Effector memory CD4-positive, alpha-beta T cell (primary cell): ENCODE data around the gene LPCAT4.
A peak's percentile ranks its signal among the peaks of the same experiment; 100 is the strongest.

Source experiments
- DNase-seq, 3 donors: peaks; one replicate each; pipeline ENCODE4 v3.0.0-alpha.2; 2020
- H3K27ac ChIP-seq: 2 replicates; pipeline ENCODE4 v1.7.0; 2013; ENCODE audit warnings: mild to moderate bottlenecking, low read length, moderate library complexity; ENCODE audit not compliant: insufficient read depth, poor library complexity, severe bottlenecking
- H3K27me3 ChIP-seq: replicated peaks from 2 replicates; pipeline ENCODE4 v1.7.0; 2013; ENCODE audit warnings: mild to moderate bottlenecking, low read length; ENCODE audit not compliant: insufficient read depth, control insufficient read depth, poor library complexity, severe bottlenecking
- H3K36me3 ChIP-seq: 2 replicates; pipeline ENCODE4 v1.7.0; 2013; ENCODE audit warnings: mild to moderate bottlenecking, low read length, moderate library complexity; ENCODE audit not compliant: control insufficient read depth, insufficient read depth
- H3K4me1 ChIP-seq: 2 replicates; pipeline ENCODE4 v1.7.0; 2013; ENCODE audit warnings: low read length, mild to moderate bottlenecking; ENCODE audit not compliant: control insufficient read depth, insufficient read depth, poor library complexity, severe bottlenecking
- H3K4me3 ChIP-seq: 2 replicates; pipeline ENCODE4 v1.7.0; 2013; ENCODE audit warnings: low read length, low read depth, mild to moderate bottlenecking; ENCODE audit not compliant: insufficient read depth, poor library complexity, severe bottlenecking
- H3K9me3 ChIP-seq: 2 replicates; pipeline ENCODE4 v1.7.0; 2013; ENCODE audit warnings: mild to moderate bottlenecking, low read length, moderate library complexity; ENCODE audit not compliant: control insufficient read depth

Gene LPCAT4

DNA sequence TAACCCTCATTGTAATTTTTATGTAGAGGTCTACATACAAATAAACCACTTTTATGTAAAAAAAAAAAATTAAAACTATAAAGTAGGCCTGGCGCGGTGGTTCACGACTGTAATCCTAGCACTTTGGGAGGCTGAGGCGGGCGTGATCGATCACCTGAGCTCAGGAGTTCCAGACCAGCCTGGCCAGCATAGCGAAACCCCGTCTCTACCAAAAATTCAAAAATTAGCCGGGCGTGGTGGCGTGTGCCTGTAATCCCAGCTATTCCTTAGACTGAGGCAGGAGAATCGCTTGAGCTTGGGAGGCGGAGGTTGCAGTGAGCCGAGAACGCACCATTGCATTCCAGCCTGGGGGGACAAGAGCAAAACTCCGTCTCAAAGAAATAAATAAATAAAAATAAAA, 28.6 kb downstream of the LPCAT4 start:
- peaks cover 24% of the 10 kb centered on the region for H3K4me1 ChIP-seq
- peak overlapping the region; percentile 82 for H3K4me3 ChIP-seq
- H3K27me3 ChIP-seq = no peaks in the 10 kb centered on the region
- H3K36me3 ChIP-seq = no peaks in the 10 kb centered on the region
- no peak for DNase-seq
- H3K9me3 ChIP-seq = no peaks in the 10 kb centered on the region
- peak overlapping the region; percentile 90 for H3K27ac ChIP-seq

DNA sequence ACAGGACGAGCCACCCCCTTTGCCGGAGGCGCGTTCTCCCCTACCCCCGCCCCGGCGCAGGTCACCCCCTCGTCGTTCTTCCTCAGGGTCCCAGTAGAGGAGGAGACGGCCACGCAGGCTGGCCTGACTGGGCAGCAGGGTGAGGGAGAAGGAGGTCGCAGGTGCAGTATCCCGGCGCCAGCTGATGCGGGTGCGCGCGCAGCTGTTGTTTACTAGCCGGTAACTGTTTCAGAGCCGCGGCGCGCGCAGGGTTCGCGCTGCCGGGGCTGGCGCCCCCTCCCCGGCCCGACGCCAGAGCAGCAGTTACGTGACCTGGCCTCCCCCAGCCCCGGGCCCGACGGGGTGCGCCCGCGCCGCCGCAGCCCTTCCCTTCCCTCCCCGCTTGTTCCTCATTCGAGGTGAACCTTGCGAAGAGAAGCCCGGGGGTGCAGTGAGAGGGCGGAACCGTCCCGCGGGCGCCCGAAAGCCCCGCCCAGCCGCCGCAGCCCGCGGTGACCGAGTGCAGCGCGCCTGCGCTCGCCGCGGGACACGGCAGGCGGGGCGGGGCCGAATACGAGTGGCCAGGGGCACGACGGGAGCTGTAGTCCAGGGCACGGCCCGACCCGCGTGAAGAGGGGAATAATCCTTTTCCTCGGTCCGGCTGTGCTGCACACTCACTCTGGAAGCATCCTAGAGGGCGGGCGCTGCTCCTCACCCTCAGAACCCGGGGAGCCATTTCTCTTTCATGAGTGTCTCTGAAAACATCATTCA, 29.3 kb downstream of the LPCAT4 start, which contains the start of gene SLC12A6:
SLC12A6 (minus strand) TSS at position 225 of the 750 bp plus-strand sequence. CDS start 1,101 bp downstream, outside the sequence.
- Histone ChIP-seq H3K4me1 (peaks cover 24% of the 10 kb centered on the region), H3K36me3 (no peaks in the 10 kb centered on the region), H3K27ac (peak within 1 kb of the TSS; percentile 90), H3K4me3 (peak within 1 kb of the TSS; percentile 82), H3K27me3 (no peaks in the 10 kb centered on the region), H3K9me3 (no peaks in the 10 kb centered on the region)
- DNase-seq = peak; percentile 83 to 87 (median 84)

DNA sequence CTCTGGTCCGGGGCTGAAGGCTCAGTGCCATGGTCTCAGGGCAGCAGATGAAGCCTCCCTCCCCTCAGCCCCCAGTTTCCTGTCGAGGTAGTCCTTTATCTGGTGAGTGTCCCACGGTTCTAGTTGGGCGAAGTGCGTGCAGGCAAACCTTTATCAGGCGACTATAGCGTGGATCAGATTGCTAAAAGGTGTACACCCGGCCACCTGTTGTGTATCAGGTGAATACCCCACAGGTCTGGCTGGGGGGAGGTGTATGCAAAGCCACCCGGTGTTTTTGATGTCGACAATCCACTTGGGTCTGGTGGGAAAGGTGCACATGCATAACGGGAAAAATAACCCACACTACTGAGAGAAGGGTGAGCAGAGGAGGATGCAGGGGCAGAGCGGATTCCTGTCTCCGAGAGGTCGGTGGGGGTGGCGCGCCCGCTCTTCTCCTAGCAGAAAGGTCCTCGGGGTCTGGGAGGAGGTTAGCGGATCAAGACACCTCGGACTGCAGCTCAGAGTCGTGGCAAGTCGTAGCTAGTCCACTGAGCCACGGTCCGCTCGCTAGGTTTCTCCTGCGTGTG, 29.9 kb downstream of the LPCAT4 start:
- DNase-seq = no peak
- no peaks in the 10 kb centered on the region for H3K36me3 ChIP-seq
- peak overlapping the region; percentile 82 for H3K4me3 ChIP-seq
- H3K4me1 ChIP-seq = peaks cover 23% of the 10 kb centered on the region
- no peaks in the 10 kb centered on the region for H3K27me3 ChIP-seq
- H3K9me3 ChIP-seq = no peaks in the 10 kb centered on the region
- peak overlapping the region; percentile 90 for H3K27ac ChIP-seq

DNA sequence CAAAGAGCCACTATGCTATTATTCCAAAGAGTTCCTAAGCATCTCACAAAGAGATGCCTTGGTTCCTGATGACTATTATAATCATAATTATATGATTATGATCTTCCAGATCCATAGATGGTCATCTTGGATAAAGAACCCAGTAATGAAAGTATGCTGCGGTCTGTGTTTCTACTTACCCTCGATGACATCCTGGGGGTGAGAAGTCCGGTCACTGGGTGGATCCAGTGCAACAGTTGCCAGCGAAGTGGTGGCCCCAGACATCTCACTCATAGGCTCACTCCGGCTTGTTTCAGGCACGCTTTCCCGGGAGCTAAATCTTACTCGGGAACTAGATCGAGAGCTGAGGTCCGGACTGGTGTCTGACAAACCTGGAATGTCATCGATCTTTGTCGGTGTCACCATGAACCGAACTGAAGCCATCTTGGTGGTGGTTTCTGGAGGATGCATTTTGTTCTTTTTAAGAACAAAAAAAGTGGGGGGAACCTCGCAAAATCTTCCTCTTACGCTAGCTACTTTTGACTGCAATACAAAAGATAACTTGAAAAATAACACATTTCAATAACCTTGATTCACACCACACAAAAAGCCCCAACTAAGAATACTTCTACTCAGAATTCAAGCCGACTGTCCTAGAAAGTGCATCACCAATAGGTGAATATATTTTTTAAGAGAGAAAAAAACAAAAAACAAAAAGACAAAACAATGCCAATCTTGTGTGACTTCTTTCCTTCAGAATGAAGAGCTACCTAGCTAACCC, 30.6 kb downstream of the LPCAT4 start:
- peaks cover 23% of the 10 kb centered on the region for H3K4me1 ChIP-seq
- H3K4me3 ChIP-seq = peak overlapping the region; percentile 82
- H3K27ac ChIP-seq = peak overlapping the region; percentile 90
- no peak for DNase-seq
- no peaks in the 10 kb centered on the region for H3K27me3 ChIP-seq
- no peaks in the 10 kb centered on the region for H3K36me3 ChIP-seq
- H3K9me3 ChIP-seq = no peaks in the 10 kb centered on the region

DNA sequence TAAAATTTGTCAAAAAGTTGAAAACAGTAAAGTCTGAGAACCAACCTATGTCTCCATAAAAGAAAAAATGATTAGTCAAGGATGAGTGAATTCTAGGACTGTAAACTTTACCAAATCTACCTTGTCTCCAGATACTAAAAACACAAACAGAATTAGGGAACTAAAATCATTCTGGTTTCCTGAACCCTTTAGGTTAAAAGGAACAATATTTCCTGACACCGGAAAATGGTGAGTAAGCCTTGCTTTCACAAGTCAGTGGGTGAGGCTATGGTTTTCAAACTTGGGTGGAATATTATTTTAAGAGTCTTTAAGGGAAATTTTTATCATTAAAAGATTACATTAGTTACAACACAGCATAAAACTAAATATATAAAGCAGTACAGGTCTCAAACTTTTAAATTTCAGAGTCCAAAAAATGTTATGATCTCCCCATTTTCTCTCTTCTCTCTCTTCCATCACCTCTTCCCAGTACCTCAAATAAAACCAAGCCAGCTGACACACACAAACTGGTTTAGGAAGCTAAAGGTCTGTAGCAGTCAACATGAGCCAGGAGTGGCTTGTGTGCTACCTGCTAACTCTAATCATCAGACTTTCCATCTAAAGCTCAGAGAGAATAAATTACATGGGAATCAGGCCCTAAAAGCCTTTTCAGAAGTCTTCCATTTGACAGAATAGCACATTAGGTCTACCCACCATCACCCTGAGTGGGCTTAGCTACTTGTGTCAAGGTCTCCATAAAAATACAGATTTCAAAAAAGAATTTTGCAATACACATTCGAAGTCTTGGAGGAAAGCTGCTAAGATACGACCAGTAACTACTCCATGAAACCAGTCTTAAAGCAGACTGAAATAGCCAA, 31.6 kb downstream of the LPCAT4 start:
- no peaks in the 10 kb centered on the region for H3K9me3 ChIP-seq
- H3K4me1 ChIP-seq = peaks cover 23% of the 10 kb centered on the region
- DNase-seq = no peak
- H3K27me3 ChIP-seq = no peaks in the 10 kb centered on the region
- no peaks in the 10 kb centered on the region for H3K36me3 ChIP-seq
- peak overlapping the region; percentile 82 for H3K4me3 ChIP-seq
- H3K27ac ChIP-seq = peak overlapping the region; percentile 90

DNA sequence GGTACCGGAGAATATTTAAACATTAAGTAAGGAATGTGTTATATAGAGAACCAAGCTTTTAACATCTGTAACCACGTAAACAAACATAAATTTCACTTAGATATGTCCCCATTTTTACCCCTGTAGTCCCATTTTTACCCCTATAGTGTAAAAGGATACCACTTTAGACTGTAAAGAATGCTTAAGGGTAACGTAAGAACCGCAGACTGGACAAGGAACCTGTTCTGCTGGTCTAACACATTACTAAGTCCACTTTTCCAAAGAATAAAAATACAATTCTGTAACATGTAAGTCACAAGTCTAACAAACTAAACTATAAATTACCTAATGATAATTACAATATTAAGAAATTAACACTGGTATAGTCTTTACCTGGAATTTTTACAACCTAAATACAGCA, 32.3 kb downstream of the LPCAT4 start:
- no peak for DNase-seq
- H3K4me3 ChIP-seq = peak overlapping the region; percentile 82
- H3K36me3 ChIP-seq = no peaks in the 10 kb centered on the region
- peak overlapping the region; percentile 90 for H3K27ac ChIP-seq
- H3K4me1 ChIP-seq = peaks cover 23% of the 10 kb centered on the region
- H3K27me3 ChIP-seq = no peaks in the 10 kb centered on the region
- no peaks in the 10 kb centered on the region for H3K9me3 ChIP-seq

DNA sequence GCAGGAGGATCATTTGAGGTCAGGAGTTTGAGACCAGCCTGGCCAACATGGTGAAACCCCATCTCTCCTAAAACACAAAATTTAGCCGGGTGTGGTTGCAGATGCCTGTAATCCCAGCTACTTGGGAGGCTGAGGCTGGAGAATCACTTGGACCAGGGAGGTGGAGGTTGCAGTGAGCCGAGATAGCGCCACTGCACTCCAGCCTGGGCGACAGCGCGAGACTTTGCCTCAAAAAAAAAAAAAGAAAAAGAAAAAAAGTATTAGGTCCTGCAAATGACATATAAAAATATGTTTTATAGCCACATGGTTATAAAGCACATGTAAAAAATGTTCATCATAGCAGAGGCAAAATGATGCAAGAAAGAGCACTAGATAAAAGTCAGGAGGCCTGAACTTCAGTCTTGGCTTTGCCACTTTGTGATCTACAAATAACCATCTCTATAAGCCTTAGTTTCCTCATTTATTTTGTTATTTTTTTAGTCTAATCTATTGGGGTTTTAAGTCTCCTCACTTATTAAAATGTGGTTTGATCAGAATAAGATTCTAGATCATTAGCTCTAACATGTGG, 34.4 kb downstream of the LPCAT4 start:
- H3K4me1 ChIP-seq = peaks cover 30% of the 10 kb centered on the region
- no peak overlapping the region for H3K4me3 ChIP-seq
- no peaks in the 10 kb centered on the region for H3K36me3 ChIP-seq
- no peaks in the 10 kb centered on the region for H3K27me3 ChIP-seq
- no peak overlapping the region for H3K27ac ChIP-seq
- no peaks in the 10 kb centered on the region for H3K9me3 ChIP-seq
- no peak for DNase-seq

DNA sequence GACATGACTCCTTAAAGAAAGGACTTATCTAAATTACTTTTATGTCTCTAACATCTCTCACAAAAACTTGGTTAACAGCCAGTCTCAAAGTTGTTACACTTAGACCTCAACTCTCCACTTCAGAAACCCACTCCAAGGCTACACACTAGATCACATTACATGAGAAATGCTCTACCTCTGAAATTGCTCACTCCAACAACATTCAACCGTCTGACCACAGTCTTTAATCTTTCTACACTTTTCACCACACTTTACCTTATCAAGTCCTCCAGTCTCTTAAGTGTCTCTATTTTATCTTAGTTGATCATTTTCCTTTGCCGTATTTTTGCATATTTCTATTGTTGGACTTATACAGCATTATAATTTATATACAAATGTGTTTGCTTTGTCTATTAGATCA, 35.2 kb downstream of the LPCAT4 start:
- no peaks in the 10 kb centered on the region for H3K27me3 ChIP-seq
- H3K36me3 ChIP-seq = no peaks in the 10 kb centered on the region
- no peak overlapping the region for H3K4me3 ChIP-seq
- no peaks in the 10 kb centered on the region for H3K9me3 ChIP-seq
- peaks cover 32% of the 10 kb centered on the region for H3K4me1 ChIP-seq
- H3K27ac ChIP-seq = no peak overlapping the region
- DNase-seq = no peak

DNA sequence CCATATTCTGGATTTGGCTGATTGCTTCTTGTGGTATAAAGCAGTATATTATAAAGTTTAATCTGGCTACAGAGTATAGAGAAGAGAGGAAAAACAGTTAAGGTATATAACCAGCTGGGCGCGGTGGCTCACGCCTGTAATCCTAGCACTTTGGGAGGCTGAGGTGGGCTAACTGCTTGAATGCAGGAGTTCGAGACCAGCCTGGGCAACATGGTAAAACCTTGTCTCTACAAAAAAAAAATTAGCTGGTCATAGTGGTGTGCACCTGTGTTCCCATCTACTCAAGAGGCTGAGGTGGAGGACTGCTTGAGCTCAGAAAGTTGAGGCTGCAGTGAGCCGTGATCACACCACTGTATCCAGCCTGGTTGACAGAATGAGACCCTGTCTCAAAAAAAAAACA, 36.7 kb downstream of the LPCAT4 start:
- Histone ChIP-seq H3K4me1 (peaks cover 21% of the 10 kb centered on the region), H3K36me3 (no peaks in the 10 kb centered on the region), H3K4me3 (no peak overlapping the region), H3K27me3 (no peaks in the 10 kb centered on the region), H3K27ac (no peak overlapping the region), H3K9me3 (no peaks in the 10 kb centered on the region)
- no peak for DNase-seq
